GM12865 (cell line): ENCODE data around the gene PRKAR1B.
"Not testable (repeated sequence)": the region's sequence is repeated elsewhere in the genome, so short reads cannot be mapped to it uniquely, and the experiment has no call there.

Experiments
- DNase-seq: peaks from one replicate; pipeline ENCODE4 v3.0.0; 2010; ENCODE audit warnings: low read depth
- H3K4me3 ChIP-seq: 2 replicates; pipeline ENCODE4 v1.5.1; 2011; ENCODE audit warnings: mild to moderate bottlenecking, low read depth, low read length, control low read depth
- CTCF ChIP-seq: IDR thresholded peaks from 2 replicates; pipeline ENCODE4 v1.5.1; 2011; ENCODE audit warnings: low read length, control low read depth, low read depth, inconsistent platforms; ENCODE audit not compliant: insufficient read depth; ENCODE audit errors: missing control alignments

The PRKAR1B gene

DNA sequence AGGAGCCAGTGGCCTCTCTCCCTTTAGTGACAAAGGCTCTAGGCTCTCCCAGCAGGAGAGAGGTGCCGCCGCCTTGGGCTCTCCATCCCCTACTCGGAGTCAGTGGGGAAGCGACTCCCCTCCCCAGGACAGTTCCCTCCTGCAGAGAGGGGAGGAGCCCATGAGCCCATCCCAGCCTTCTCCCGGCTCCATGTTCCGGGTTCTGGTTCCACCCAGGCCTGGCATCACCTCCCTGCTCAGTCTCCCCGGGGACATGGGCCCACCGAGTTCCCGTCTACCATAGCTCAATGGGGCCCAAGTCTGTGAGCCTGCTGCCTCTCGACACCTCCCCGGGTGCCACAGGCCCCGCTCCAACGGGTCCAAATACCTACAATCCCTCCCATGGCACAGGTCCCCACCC is 67.1 kb downstream of the PRKAR1B start:
- no peak for DNase-seq
- H3K4me3 ChIP-seq, result no peak overlapping the region
- no peak for TF ChIP-seq CTCF

- TF ChIP-seq CTCF, result no peak
- DNase-seq, result no peak
- no peak overlapping the region for H3K4me3 ChIP-seq
Observed at GRCh38 chr7:659306-659847, 67.7 kb downstream of the PRKAR1B start.

DNA sequence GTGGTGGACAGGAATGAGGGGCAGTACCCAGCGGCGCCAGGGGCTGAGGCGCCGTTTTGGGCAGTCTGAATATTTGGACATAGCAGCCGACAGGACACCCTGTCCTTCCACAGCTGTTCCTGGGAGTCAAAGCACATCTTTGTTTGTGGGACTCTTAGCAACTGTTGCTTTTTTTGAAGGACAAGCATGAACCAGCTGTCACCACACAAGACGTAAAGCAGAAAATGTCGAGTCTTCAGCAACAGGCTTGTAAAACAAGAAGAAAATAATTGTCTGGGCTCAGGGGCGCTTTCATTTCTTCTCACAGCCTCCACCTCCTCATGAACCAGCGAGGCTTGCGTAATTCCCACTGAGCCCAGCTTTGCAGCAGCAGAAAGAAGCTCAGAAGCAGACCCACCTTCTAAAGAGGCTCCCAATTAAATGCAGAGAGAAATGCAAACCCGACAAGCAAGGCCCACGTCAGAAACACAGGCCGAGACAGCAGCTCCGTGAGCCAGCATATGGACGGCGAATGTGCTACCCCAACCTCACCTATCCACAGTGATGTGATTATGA is 69.4 kb downstream of the PRKAR1B start:
- H3K4me3 ChIP-seq, result no peak overlapping the region
- TF ChIP-seq CTCF, result no peak
- DNase-seq, result no peak

- H3K4me3 ChIP-seq, DNase-seq: not testable (repeated sequence)
Observed at GRCh38 chr7:657010-657409, 70.1 kb downstream of the PRKAR1B start.

DNA sequence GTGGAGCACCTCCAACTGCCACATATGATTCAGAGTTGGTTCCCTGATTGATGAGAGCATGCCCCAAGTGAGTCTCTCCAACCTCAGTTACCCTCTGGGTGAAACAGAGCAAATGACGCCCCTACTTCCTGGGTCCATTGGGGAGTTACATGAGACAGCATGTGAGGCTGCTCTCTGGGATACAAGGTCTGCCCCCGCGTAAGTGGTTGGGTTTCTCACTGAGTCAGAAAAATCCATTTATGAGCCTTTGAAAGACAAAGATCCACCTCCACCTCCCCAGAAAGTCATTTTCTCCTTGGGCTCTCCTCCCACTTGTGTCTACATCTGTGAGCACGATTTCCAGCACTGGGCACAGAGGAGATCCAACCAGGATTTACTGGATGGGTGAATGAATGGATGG is 71.3 kb downstream of the PRKAR1B start:
- TF ChIP-seq CTCF, result no peak
- no peak overlapping the region for H3K4me3 ChIP-seq
- no peak for DNase-seq

DNA sequence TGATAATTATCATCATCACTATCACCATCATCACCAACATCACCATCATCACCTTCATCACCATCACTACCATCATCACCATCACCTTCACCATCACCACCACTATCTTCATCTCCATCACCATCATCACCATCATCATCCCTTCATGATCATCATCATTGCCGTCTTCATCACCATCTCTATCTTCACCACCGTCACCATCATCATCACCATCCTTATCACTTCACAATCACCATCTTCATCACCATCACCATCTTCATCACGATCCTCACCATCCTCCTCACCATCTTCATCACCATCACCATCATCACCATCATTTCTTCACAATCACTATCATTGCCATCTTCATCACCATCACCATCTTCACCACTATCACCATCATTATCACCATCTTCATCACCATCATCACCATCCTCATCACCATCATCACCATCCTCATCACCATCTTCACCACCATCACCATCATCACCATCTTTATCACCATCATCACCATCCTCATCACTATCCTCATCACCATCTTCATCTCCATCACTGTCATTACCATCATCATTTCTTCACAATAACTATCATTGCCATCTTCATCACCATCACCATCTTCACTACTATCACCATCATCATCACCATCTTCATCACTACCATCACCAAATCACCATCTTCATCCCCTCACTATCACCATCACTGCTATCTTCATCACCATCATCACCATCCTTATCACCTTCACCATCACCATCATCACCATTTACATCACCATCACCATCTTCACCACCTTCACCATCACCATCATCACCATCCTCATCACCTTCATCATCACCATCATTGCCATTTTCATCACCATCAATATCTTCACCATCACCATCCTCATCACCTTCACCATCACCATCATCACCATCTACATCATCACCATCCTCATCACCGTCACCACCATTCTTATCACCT is 73.0 kb downstream of the PRKAR1B start:
- DNase-seq, result no peak
- no peak for TF ChIP-seq CTCF
- H3K4me3 ChIP-seq, result no peak overlapping the region

DNA sequence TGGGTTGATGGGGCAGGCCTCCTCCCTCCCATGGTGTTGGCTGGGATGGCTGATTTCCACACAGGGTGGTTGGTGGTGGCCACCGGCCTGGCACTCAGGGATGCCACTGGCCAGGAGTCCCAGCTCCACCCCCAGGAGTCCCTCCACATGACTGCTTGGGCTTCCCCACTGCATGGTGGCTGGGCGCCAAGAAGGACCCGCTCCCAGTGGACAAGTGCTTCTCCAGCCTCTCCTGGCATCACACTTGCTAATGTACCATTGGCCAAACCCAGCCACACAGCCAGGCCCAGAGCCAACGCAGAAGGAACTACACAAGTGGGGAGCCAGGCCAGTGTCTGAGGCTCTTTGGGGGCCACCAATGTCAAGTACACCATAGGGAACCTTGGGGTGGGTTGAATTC is 74.2 kb downstream of the PRKAR1B start:
- DNase-seq, result no peak
- no peak for TF ChIP-seq CTCF
- no peak overlapping the region for H3K4me3 ChIP-seq

GRCh38 chr7:652167-652566 is 74.9 kb downstream of the PRKAR1B start:
- not testable (repeated sequence) for DNase-seq, H3K4me3 ChIP-seq
